ENCODE results near the gene FBXW8. TPM values are rescaled to one million over a fixed set of nuclear protein-coding genes. Genes with fewer than 3 reads are reported as not detected.

Gene FBXW8
- total RNA-seq, 1 donor from 2014 or later, result 14.4 TPM

- TF ChIP-seq CTCF (conservative IDR thresholded peaks at IDR 0.05; ENCODE audit: low read depth, low read length), result no peak
- no peak for DNase-seq (ENCODE audit: low read depth)
- H3K4me3 ChIP-seq (ENCODE audit: low read depth, low read length), result no peak overlapping the region
Observed at GRCh38 chr12:117060246-117060928, 149.6 kb downstream of the FBXW8 start.

DNA sequence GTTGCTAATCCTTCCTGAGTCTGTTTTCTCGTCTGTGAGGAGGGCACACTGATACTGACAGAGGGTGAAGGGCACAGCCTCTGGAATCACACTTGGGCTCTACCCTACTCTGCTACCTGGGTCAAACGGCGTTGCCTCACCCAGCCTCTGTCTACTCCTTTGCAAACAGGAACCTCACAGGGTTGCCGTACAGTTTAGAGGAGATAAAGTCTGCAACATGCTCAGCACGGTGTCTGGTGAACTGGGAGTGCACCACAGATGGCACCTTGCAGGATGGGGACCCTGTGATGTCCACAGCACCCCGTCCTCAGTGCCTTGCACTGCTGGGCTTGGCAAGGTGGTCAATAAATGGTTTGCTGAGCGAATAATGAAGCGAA is 150.2 kb downstream of the FBXW8 start:
- no peak for DNase-seq (ENCODE audit: low read depth)
- no peak overlapping the region for H3K4me3 ChIP-seq (ENCODE audit: low read depth, low read length)
- no peak for TF ChIP-seq CTCF (conservative IDR thresholded peaks at IDR 0.05; ENCODE audit: low read depth, low read length)

DNA sequence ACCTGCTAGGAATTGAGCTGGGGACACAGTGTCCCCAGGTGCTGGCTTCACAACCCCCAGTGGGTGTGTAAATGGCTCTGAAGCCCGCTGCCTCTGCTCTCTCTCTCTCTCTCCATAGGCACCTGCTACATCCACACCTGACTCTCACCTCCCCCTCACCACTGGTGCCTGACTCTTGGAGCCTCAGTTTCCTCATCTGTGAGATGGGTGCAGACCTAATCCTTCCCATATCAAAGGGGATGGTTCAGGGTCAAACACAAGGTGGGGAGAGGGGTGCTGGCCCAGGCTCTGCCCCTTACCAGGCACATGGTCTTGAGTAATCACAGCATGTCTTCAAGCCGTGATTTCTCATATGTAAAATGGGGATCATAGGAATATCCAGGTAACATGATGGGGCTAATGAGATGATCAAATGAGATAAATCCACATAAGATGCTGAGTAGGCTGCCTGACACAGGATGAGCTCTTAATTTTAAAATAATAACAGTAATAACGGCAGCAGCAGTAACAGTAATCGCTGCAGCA is 150.9 kb downstream of the FBXW8 start:
- TF ChIP-seq CTCF (conservative IDR thresholded peaks at IDR 0.05; ENCODE audit: low read depth, low read length), result no peak
- no peak overlapping the region for H3K4me3 ChIP-seq (ENCODE audit: low read depth, low read length)
- DNase-seq (ENCODE audit: low read depth), result no peak

DNA sequence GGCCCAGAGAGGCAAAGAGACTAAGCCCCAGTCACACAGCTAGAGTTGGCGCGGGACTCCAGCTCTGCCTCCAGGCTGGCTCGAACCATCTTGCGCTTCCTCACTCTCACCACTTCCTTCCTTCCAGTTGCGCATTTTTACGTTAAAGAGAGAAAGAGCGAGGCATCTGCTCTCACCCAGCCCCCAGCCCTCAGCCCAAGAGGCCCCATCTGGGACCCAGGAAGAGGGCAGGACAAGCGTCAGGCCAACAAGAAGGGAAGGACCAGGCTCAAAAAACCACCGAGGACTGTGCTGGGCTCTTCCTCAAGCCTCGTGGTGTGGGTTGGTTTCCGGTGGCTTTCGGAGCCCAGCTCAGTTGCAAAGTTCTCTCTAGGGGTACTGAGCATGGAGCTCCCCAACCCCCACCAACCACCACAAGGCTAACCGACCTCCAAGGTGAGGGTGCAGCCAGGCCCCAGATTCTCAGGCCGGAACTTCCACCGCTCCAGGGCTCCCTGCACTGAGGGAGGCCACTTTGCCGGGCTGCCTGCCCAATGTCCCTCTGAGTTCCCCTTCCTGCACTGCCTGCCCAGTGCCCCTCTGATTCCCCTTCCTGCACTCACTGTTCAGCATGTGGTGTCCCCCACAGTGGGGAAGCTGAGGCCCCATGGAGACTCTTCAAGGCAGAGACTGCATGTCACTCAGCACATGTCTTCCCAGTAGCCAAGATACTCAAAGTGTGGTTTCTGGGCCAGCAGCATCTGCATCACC is 152.6 kb downstream of the FBXW8 start:
- TF ChIP-seq CTCF (conservative IDR thresholded peaks at IDR 0.05; ENCODE audit: low read depth, low read length), result no peak
- no peak overlapping the region for H3K4me3 ChIP-seq (ENCODE audit: low read depth, low read length)
- DNase-seq (ENCODE audit: low read depth), result no peak

DNA sequence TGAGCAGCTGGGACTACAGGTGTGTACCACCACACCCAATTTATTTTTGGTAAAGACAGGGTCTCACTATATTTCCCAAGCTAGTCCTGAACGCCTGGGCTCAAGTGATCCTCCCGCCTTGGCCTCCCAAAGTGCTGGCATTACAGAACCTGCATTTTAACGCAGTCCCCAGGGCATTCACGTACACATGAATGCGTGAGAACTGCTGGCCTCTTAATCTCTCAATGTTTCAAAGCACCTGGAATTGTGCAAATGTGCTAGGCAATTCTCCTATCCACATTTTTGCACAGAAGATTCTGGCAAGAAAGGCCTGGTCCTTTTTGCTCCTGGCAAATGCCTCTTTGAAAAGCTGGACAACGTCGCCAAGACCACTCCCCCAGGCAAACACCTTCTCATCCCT is 153.3 kb downstream of the FBXW8 start:
- no peak for TF ChIP-seq CTCF (conservative IDR thresholded peaks at IDR 0.05; ENCODE audit: low read depth, low read length)
- no peak for DNase-seq (ENCODE audit: low read depth)
- H3K4me3 ChIP-seq (ENCODE audit: low read depth, low read length), result no peak overlapping the region

DNA sequence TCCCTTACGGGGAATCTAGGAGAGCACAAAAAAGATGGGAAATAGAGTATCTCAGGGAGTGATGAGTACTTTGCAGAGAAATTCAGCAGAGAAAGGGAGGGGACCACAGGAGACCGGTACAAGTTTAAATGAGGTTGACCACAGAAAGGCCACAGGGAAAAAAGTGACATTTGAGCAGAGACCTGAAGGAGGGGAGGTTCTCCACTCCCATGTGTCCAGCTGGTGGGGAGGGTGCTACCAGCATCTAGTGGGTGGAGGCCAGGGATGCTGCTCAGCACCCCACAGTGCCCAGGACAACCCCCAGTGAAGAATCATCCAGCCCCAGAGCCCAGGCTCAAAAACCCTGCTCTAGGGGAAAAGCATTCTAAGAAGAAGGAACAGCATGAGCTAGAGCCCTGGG is 153.8 kb downstream of the FBXW8 start:
- DNase-seq (ENCODE audit: low read depth), result no peak
- H3K4me3 ChIP-seq (ENCODE audit: low read depth, low read length), result no peak overlapping the region
- TF ChIP-seq CTCF (conservative IDR thresholded peaks at IDR 0.05; ENCODE audit: low read depth, low read length), result no peak
